K562 (cell line): ENCODE data around the gene CRHR2. TPM values are rescaled to one million over a fixed set of nuclear protein-coding genes. Genes with fewer than 3 reads are reported as not detected.
A peak's percentile ranks its signal among the peaks of the same experiment; 100 is the strongest.

Experiments
- ATAC-seq: fragments of 200-7000 bp; cut with Tn5 transposase; 3 replicates; pipeline ENCODE4 v1.9.1; 2020; ENCODE audit warnings: moderate library complexity
- BruUV-seq: library from RNA; stranded (reverse); fragments of 400-500 nt; replicated peaks from 2 replicates; lab custom pipeline; 2021; lab: Mats Ljungman, UMichigan
- CTCF ChIA-PET: fragments of 300-600 bp; formaldehyde crosslinking; extraction: SDS; loops from one replicate; lab custom pipeline; 2021; ENCODE audit warnings: low intra/inter-chr PET ratio; lab: Yijun Ruan, JAX
- POLR2A ChIA-PET: fragments of 300-600, 350-650 bp; sonication (Branson Sonifier 250); formaldehyde crosslinking; extraction: SDS; loops from one replicate; lab custom pipeline; 2021; ENCODE audit warnings: antibody characterized with exemption, inconsistent platforms; lab: Yijun Ruan, JAX
- DNase-seq, 4 experiments: peaks; one replicate each; pipeline versions ENCODE4 v3.0.0 to v3.0.0-alpha.2; 2011 to 2018; ENCODE audit warnings: low spot score in 3 of 4, mixed read lengths in 3 of 4; ENCODE audit errors: extremely low read depth in 1 of 4
- FAIRE-seq: peaks from 2 replicates; lab custom pipeline; 2011; peaks lifted over from hg19 to GRCh38; lab: Jason Lieb, UNC
- H2AFZ ChIP-seq: 2 replicates; pipeline ENCODE4 v1.6.0; 2011; ENCODE audit warnings: low read depth, low read length, control low read depth, inconsistent platforms
- H3K27ac ChIP-seq: fragments of 200-600 bp; 3 replicates; pipeline ENCODE4 v1.8.0; 2011; ENCODE audit warnings: low read depth, mild to moderate bottlenecking, control low read depth, inconsistent platforms, low read length, moderate library complexity, mixed read lengths; ENCODE audit errors: extremely low read depth
- H3K27me3 ChIP-seq, 2 experiments: fragments of 300-600 bp in 1 of 2; 2 replicates in 1 of 2; 3 replicates in 1 of 2; pipeline versions ENCODE4 v1.6.0 to v1.8.0; 2011; ENCODE audit warnings: inconsistent platforms in 2 of 2, low read length in 2 of 2, mild to moderate bottlenecking in 1 of 2, mixed read lengths in 1 of 2, moderate library complexity in 1 of 2; ENCODE audit not compliant: control insufficient read depth in 2 of 2, insufficient read depth in 2 of 2
- H3K36me3 ChIP-seq: fragments of 300-600 bp; 3 replicates; pipeline ENCODE4 v1.8.0; 2011; ENCODE audit warnings: mild to moderate bottlenecking, low read length, inconsistent platforms; ENCODE audit not compliant: control insufficient read depth, insufficient read depth
- H3K4me1 ChIP-seq, 2 experiments: fragments of 200-600 bp in 1 of 2; replicated peaks in 1 of 2; 2 replicates in 1 of 2; 3 replicates in 1 of 2; pipeline versions ENCODE4 v1.5.1 to v1.8.0; 2011; ENCODE audit warnings: inconsistent platforms in 2 of 2, low read length in 2 of 2, mild to moderate bottlenecking in 1 of 2, mixed read lengths in 1 of 2, moderate library complexity in 1 of 2; ENCODE audit not compliant: control insufficient read depth in 2 of 2, insufficient read depth in 2 of 2
- H3K4me2 ChIP-seq: 2 replicates; pipeline ENCODE4 v1.6.1; 2011; ENCODE audit warnings: low read length, control low read depth, inconsistent platforms, mixed read lengths; ENCODE audit not compliant: insufficient read depth
- H3K4me3 ChIP-seq: fragments of 200-600 bp; sonication (generic), shearing (Covaris generic); 2 replicates; pipeline ENCODE4 v1.5.1; 2016; ENCODE audit warnings: control low read depth, inconsistent platforms
- H3K79me2 ChIP-seq: fragments of 200-600 bp; 3 replicates; pipeline ENCODE4 v1.8.0; 2011; ENCODE audit warnings: low read length, inconsistent platforms; ENCODE audit not compliant: control insufficient read depth, insufficient read depth
- H3K9ac ChIP-seq, 2 experiments: 2 replicates each; pipeline versions ENCODE4 v1.6.0 to v1.6.1; 2011; ENCODE audit warnings: low read depth in 2 of 2, low read length in 2 of 2, control low read depth in 1 of 2, inconsistent platforms in 1 of 2, mild to moderate bottlenecking in 1 of 2, mixed read lengths in 1 of 2; ENCODE audit not compliant: insufficient read depth in 1 of 2
- H3K9me1 ChIP-seq: one replicate; pipeline ENCODE4 v1.6.0; 2011; ENCODE audit warnings: inconsistent platforms, mild to moderate bottlenecking, low read length, moderate library complexity; ENCODE audit not compliant: control insufficient read depth, insufficient read depth
- H3K9me3 ChIP-seq: replicated peaks from 2 replicates; pipeline ENCODE4 v1.5.1; 2011; ENCODE audit warnings: low read depth, low read length, inconsistent platforms; ENCODE audit not compliant: control insufficient read depth, insufficient read depth
- H4K20me1 ChIP-seq: replicated peaks from 2 replicates; pipeline ENCODE4 v1.6.1; 2011; ENCODE audit warnings: low read length, inconsistent platforms, mixed read lengths; ENCODE audit not compliant: control insufficient read depth, insufficient read depth
- ATF3 ChIP-seq, 2 experiments: fragments of 450-650 bp in 1 of 2; sonication (generic) in 1 of 2; formaldehyde crosslinking in 1 of 2; IDR thresholded peaks in 1 of 2; conservative IDR thresholded peaks in 1 of 2; 2 replicates each; pipeline versions ENCODE4 v1.6.1 to v1.8.1; 2016 to 2023; ENCODE audit warnings: mild to moderate bottlenecking in 2 of 2, moderate library complexity in 2 of 2, inconsistent platforms in 1 of 2, missing genetic modification reagents in 1 of 2
- ATF7 ChIP-seq: fragments of 450-650 bp; IDR thresholded peaks from 2 replicates; pipeline ENCODE4 v1.7.1; 2014; ENCODE audit warnings: mild to moderate bottlenecking, moderate library complexity
- EP400 ChIP-seq: fragments of 450-650 bp; IDR thresholded peaks from 2 replicates; pipeline ENCODE4 v1.6.1; 2017; ENCODE audit warnings: antibody characterized with exemption, mild to moderate bottlenecking, moderate library complexity
- GABPA ChIP-seq: fragments of 200-800 bp; sonication (Bioruptor generic); conservative IDR thresholded peaks from 2 replicates; pipeline ENCODE4 v1.6.1; 2016; ENCODE audit warnings: low read depth, missing genetic modification characterization, missing compliant biosample characterization
- NFIC ChIP-seq: fragments of 450-650 bp; IDR thresholded peaks from 2 replicates; pipeline ENCODE4 v1.6.1; 2017; ENCODE audit warnings: mild to moderate bottlenecking, inconsistent platforms
- NR2C2 ChIP-seq, 2 experiments: fragments of 200-800 bp in 1 of 2; sonication (Bioruptor generic) in 1 of 2; sonication (generic) in 1 of 2; formaldehyde crosslinking in 1 of 2; IDR thresholded peaks; 2 replicates each; pipeline versions ENCODE4 v1.6.1 to v1.8.0; 2016 to 2022; ENCODE audit warnings: mild to moderate bottlenecking in 1 of 2, missing compliant biosample characterization in 1 of 2, missing genetic modification characterization in 1 of 2, missing genetic modification reagents in 1 of 2
- PKNOX1 ChIP-seq: fragments of 450-650 bp; IDR thresholded peaks from 2 replicates; pipeline ENCODE4 v1.6.1; 2016
- RBM34 ChIP-seq: fragments of 200-400 bp; formaldehyde crosslinking; IDR thresholded peaks from 2 replicates; pipeline ENCODE4 v1.6.1; 2018; ENCODE audit warnings: low read length, borderline replicate concordance; ENCODE audit not compliant: insufficient read depth
- SIX5 ChIP-seq, 2 experiments: IDR thresholded peaks; 2 replicates each; pipeline ENCODE4 v1.6.1; 2011; ENCODE audit warnings: low read length in 2 of 2, borderline replicate concordance in 1 of 2, low read depth in 1 of 2, mild to moderate bottlenecking in 1 of 2, moderate library complexity in 1 of 2; ENCODE audit not compliant: insufficient read depth in 1 of 2
- TAL1 ChIP-seq: fragments of 450-650 bp; IDR thresholded peaks from 2 replicates; pipeline ENCODE4 v1.6.1; 2016; ENCODE audit warnings: mild to moderate bottlenecking
- TCF3 ChIP-seq: sonication (generic); formaldehyde crosslinking; IDR thresholded peaks from 2 replicates; pipeline ENCODE4 v1.4.0; 2020; ENCODE audit warnings: mild to moderate bottlenecking, missing genetic modification reagents
- ZNF589 ChIP-seq: fragments of 200-800 bp; sonication (Bioruptor generic); IDR thresholded peaks from 2 replicates; pipeline ENCODE4 v1.6.1; 2016; ENCODE audit warnings: low read depth, missing genetic modification characterization, missing compliant biosample characterization
- ZNF644 ChIP-seq: fragments of 200-800 bp; sonication (Bioruptor generic); IDR thresholded peaks from 2 replicates; pipeline ENCODE4 v1.6.1; 2016; ENCODE audit warnings: low read depth, missing genetic modification characterization, missing compliant biosample characterization
- WGBS: fragments of 100-300 bp; shearing (Covaris generic); methylation state at CpG from one replicate; pipeline ENCODE4 v1.1.6; 2016; ENCODE audit warnings: low coverage, mixed read lengths; ENCODE audit not compliant: insufficient coverage; ENCODE audit errors: missing lambda C conversion rate; 5-methylcytosine and 5-hydroxymethylcytosine counted together
- in situ Hi-C: fragments of 300-500 bp; cut with MboI; formaldehyde crosslinking; loops from 4 replicates; pipeline ENCODE4 v1.15.0; 2018; ENCODE audit warnings: inconsistent platforms, mixed read lengths
- intact Hi-C: fragments of 100-400 bp; cut with micrococcal nuclease; formaldehyde crosslinking; loops from 2 replicates; pipeline ENCODE4 v1.14.2; 2022
- polyA plus RNA-seq, 8 experiments: library from polyadenylated mRNA; depleted of rRNA in 4 of 8; stranded (reverse) in 5 of 8; unstranded in 3 of 8; fragments of >200 nt; fragmentation: Nextera tagmentation in 2 of 8; fragmentation: Illumina TruSeq in 1 of 8; extraction: Ambion mirVana in 2 of 8; extraction: Trizol in 1 of 8; gene quantifications; 2 replicates each; pipeline versions ENCODE4 v1.2.1 to v1.2.3, GENCODE V29; 2011 to 2014; ENCODE audit warnings: inconsistent platforms in 1 of 8, missing spikeins in 1 of 8
- total RNA-seq, 7 experiments: library from RNA; depleted of rRNA in 6 of 7; stranded (reverse); fragments of >200 nt in 6 of 7; fragmentation: Illumina TruSeq in 2 of 7; extraction: Trizol in 2 of 7; gene quantifications; 2 replicates each; pipeline versions ENCODE4 v1.2.1 to v1.2.3, GENCODE V29; 2011 to 2021; ENCODE audit warnings: low replicate concordance in 1 of 7

Gene CRHR2
- total and polyA plus RNA-seq, 9 of the 15 experiments (the other 6 are each of a cell fraction or from before 2014, with no cell fraction given), result not detected

GRCh38 chr7:30727061-30727945 lies 45.0 kb upstream of the CRHR2 start (continued):
- peak; percentile 38 for TF ChIP-seq NFIC
- TF ChIP-seq TAL1, result peak; percentile 31; the same call in 1 of the 2 replicates
- no peak for TF ChIP-seq RBM34
- TF ChIP-seq TCF3 (CRISPR knock-in tag), result peak; percentile 43; the same call in 1 of the 2 replicates
- TF ChIP-seq ZNF589 (CRISPR knock-in tag), result peak; percentile 11; the same call in 1 of the 2 replicates
- 0 out of 2 replicates have a peak, but pooled peaks have one; percentile 32 for TF ChIP-seq NR2C2 (CRISPR knock-in tag; IDR thresholded peaks at IDR 0.05)
- TF ChIP-seq NR2C2 (tag; IDR thresholded peaks at IDR 0.05), result no peak
- peak; percentile 46 for TF ChIP-seq GABPA (tag)
- TF ChIP-seq, all 486 proteins: peak for 11

GRCh38 chr7:30726296-30727006 lies 44.2 kb upstream of the CRHR2 start:
- H3K27me3 ChIP-seq, result peaks cover 36 to 65% of the 10 kb centered on the region in 2 experiments
- 54% methylated on average over 7 of the region's 7 CpGs for WGBS
- no TSS peak for BruUV-seq
- no peaks in the 10 kb centered on the region for H3K9me3 ChIP-seq
- H3K79me2 ChIP-seq, result no peaks in the 10 kb centered on the region
- H4K20me1 ChIP-seq, result no peaks in the 10 kb centered on the region
- in situ Hi-C loops (no loop called here), intact Hi-C loops (no loop called here)
- FAIRE-seq (no peak), ATAC-seq (peak; percentile 39), DNase-seq (no peak)
- H3K36me3 ChIP-seq, result no peaks in the 10 kb centered on the region
- H3K4me3 ChIP-seq, result no peak overlapping the region
- no peaks in the 10 kb centered on the region for H3K9me1 ChIP-seq
- no peak overlapping the region for H3K27ac ChIP-seq
- no peak overlapping the region for H2AFZ ChIP-seq
- peak overlapping the region; percentile 3; the same call in 1 of the 2 replicates for H3K4me2 ChIP-seq
- ChIA-PET CTCF (no interaction called here), POLR2A (interaction anchor here (0.6 to 1.5 kb wide), 5 partner anchors 16 to 204 kb away, joined by 3 to 6 read pairs (median 3); no protein-coding TSS in a partner anchor)
- H3K4me1 ChIP-seq, result peaks cover 0 to 5% of the 10 kb centered on the region in 2 experiments; a peak in 2 of 5 replicates
- no peak overlapping the region for H3K9ac ChIP-seq
- TF ChIP-seq PKNOX1, result peak; percentile 39; the same call in 1 of the 2 replicates
- TF ChIP-seq SIX5 (IDR thresholded peaks at IDR 0.05; ENCODE audit: borderline replicate concordance in 1 of 2, insufficient read depth in 1 of 2, low read depth in 1 of 2, low read length in 2 of 2), result no peak
- peak; percentile 78 for TF ChIP-seq ATF3 (IDR thresholded peaks at IDR 0.05)
- TF ChIP-seq ATF3 (CRISPR knock-in tag; conservative IDR thresholded peaks at IDR 0.05), result no peak
- peak; percentile 15; the same call in 1 of the 2 replicates for TF ChIP-seq ATF7
- no peak for TF ChIP-seq ZNF644 (tag)
- TF ChIP-seq EP400, result peak; percentile 26
